Peyer's patch (tissue), 4 donors: ENCODE results near the gene ZNF407.

Experiments used
- POLR2A ChIP-seq, 2 donors: fragments of 450-650 bp; IDR thresholded peaks; one replicate each; pipeline ENCODE4 v1.5.1; 2017; ENCODE audit warnings: antibody characterized with exemption in 2 of 2, mild to moderate bottlenecking in 2 of 2, moderate library complexity in 2 of 2
- TF ChIP-seq, protein P1 (sequence below), 6 experiments: fragments of 450-650 bp in 4 of 6; fragments of 200-600 bp in 2 of 6; sonication (generic) in 1 of 6; IDR thresholded peaks; one replicate each; pipeline ENCODE4 v1.5.1; 2017 to 2019; ENCODE audit warnings: antibody characterized with exemption in 6 of 6, mild to moderate bottlenecking in 3 of 6, moderate library complexity in 1 of 6

DNA sequence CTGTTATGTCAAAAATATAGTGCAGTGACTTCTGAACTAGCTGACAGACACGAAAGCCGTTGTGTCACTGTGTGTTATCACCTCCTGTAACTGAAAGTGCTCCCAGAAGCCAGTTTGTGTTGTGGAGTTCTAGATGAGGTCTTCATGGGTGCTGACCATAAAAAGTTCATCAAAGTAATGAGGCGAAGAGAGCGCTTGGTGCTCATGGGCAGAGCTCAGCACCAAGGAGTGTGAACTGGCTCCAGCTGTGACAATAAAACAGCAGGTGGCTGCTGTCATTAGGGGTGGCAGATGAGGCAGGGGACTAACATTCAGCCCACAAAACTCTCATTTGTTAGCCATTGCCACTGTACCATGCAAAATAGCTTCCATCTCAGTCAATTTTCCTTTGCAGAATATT, 151.1 kb downstream of the ZNF407 start:
- no peak for TF ChIP-seq POLR2A (IDR thresholded peaks at IDR 0.05)
- TF ChIP-seq, protein P1, sequence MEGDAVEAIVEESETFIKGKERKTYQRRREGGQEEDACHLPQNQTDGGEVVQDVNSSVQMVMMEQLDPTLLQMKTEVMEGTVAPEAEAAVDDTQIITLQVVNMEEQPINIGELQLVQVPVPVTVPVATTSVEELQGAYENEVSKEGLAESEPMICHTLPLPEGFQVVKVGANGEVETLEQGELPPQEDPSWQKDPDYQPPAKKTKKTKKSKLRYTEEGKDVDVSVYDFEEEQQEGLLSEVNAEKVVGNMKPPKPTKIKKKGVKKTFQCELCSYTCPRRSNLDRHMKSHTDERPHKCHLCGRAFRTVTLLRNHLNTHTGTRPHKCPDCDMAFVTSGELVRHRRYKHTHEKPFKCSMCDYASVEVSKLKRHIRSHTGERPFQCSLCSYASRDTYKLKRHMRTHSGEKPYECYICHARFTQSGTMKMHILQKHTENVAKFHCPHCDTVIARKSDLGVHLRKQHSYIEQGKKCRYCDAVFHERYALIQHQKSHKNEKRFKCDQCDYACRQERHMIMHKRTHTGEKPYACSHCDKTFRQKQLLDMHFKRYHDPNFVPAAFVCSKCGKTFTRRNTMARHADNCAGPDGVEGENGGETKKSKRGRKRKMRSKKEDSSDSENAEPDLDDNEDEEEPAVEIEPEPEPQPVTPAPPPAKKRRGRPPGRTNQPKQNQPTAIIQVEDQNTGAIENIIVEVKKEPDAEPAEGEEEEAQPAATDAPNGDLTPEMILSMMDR (IDR thresholded peaks at IDR 0.05), result no peak
